SK-N-SH (cell line): ENCODE results near the gene CHAF1A. TPM values are rescaled to one million over a fixed set of nuclear protein-coding genes. Genes with fewer than 3 reads are reported as not detected.

Experiments used
- CTCF ChIA-PET: fragments of 300-600, 350-600 bp; formaldehyde crosslinking; extraction: SDS; loops from one replicate; lab custom pipeline; 2021; lab: Yijun Ruan, JAX
- POLR2A ChIA-PET: fragments of 350-600 bp; sonication (Branson Sonifier 250); formaldehyde crosslinking; extraction: SDS; loops from one replicate; lab custom pipeline; 2020; ENCODE audit warnings: antibody characterized with exemption, inconsistent platforms; lab: Yijun Ruan, JAX
- DNase-seq: peaks from one replicate; pipeline ENCODE4 v3.0.0; 2012
- H2AFZ ChIP-seq: fragments of 200-600 bp; sonication (generic); 2 replicates; pipeline ENCODE4 v1.8.1; 2016; ENCODE audit warnings: antibody characterized with exemption, mild to moderate bottlenecking, low read depth
- H3F3A ChIP-seq: fragments of 200-600 bp; sonication (generic); replicated peaks from 2 replicates; pipeline ENCODE3; 2016; ENCODE audit warnings: antibody characterized with exemption, mild to moderate bottlenecking; ENCODE audit not compliant: insufficient read depth
- H3K27ac ChIP-seq, 2 experiments: fragments of 200-500 bp in 1 of 2; fragments of 200-600 bp in 1 of 2; sonication (Bioruptor generic) in 1 of 2; sonication (generic), shearing (Covaris generic) in 1 of 2; 2 replicates each; pipeline versions ENCODE4 v1.5.1 to v1.6.1; 2014 to 2016; ENCODE audit warnings: low read depth in 2 of 2, inconsistent platforms in 1 of 2, low read length in 1 of 2, mild to moderate bottlenecking in 1 of 2, mixed read lengths in 1 of 2
- H3K27me3 ChIP-seq: fragments of 200-600 bp; sonication (generic), shearing (Covaris generic); 2 replicates; pipeline ENCODE4 v1.6.1; 2016; ENCODE audit warnings: mixed run types; ENCODE audit not compliant: insufficient read depth
- H3K36me3 ChIP-seq, 2 experiments: fragments of 200-500 bp in 1 of 2; fragments of 200-600 bp in 1 of 2; sonication (Bioruptor generic) in 1 of 2; sonication (generic) in 1 of 2; replicated peaks in 1 of 2; 2 replicates each; pipeline versions ENCODE3 to v1.5.1; 2014 to 2016; ENCODE audit warnings: low read length in 1 of 2, mild to moderate bottlenecking in 1 of 2; ENCODE audit not compliant: insufficient read depth in 2 of 2, control insufficient read depth in 1 of 2
- H3K4me1 ChIP-seq, 2 experiments: fragments of 200-500 bp in 1 of 2; fragments of 200-600 bp in 1 of 2; sonication (Bioruptor generic) in 1 of 2; sonication (generic), shearing (Covaris generic) in 1 of 2; 2 replicates each; pipeline versions ENCODE4 v1.5.1 to v1.6.1; 2014 to 2016; ENCODE audit warnings: low read depth in 1 of 2, low read length in 1 of 2, mixed run types in 1 of 2; ENCODE audit not compliant: insufficient read depth in 2 of 2, control insufficient read depth in 1 of 2
- H3K4me2 ChIP-seq: fragments of 200-600 bp; sonication (generic), shearing (Covaris generic); 2 replicates; pipeline ENCODE4 v1.6.1; 2017; ENCODE audit warnings: mixed run types
- H3K4me3 ChIP-seq, 2 experiments: fragments of 200-500 bp in 1 of 2; fragments of 200-600 bp in 1 of 2; sonication (Bioruptor generic) in 1 of 2; sonication (generic), shearing (Covaris generic) in 1 of 2; 2 replicates each; pipeline versions ENCODE4 v1.5.1 to v1.8.1; 2014 to 2016; ENCODE audit warnings: low read depth in 2 of 2, inconsistent platforms in 1 of 2, low read length in 1 of 2, mild to moderate bottlenecking in 1 of 2, mixed read lengths in 1 of 2, moderate library complexity in 1 of 2
- H3K79me2 ChIP-seq: fragments of 200-600 bp; sonication (generic); 2 replicates; pipeline ENCODE4 v1.8.1; 2017; ENCODE audit warnings: mild to moderate bottlenecking; ENCODE audit not compliant: insufficient read depth
- H3K9ac ChIP-seq: fragments of 200-600 bp; sonication (generic); 2 replicates; pipeline ENCODE4 v1.6.1; 2017; ENCODE audit warnings: mixed run types
- H3K9me2 ChIP-seq: fragments of 200-600 bp; sonication (generic); 2 replicates; pipeline ENCODE4 v1.6.1; 2017; ENCODE audit warnings: mixed run types
- H3K9me3 ChIP-seq: fragments of 200-600 bp; sonication (generic); 2 replicates; pipeline ENCODE4 v1.6.1; 2017; ENCODE audit warnings: mixed run types, mild to moderate bottlenecking, moderate library complexity
- H4K20me1 ChIP-seq: fragments of 200-600 bp; sonication (generic); 2 replicates; pipeline ENCODE4 v1.6.1; 2017; ENCODE audit warnings: mild to moderate bottlenecking, mixed run types; ENCODE audit not compliant: insufficient read depth
- CHD2 ChIP-seq: fragments of 150-350 bp; IDR thresholded peaks from 2 replicates; pipeline ENCODE4 v1.6.1; 2018; ENCODE audit warnings: low read length; ENCODE audit not compliant: partially characterized antibody
- CTCF ChIP-seq: fragments of 200-600 bp; sonication (generic); IDR thresholded peaks from 2 replicates; pipeline ENCODE4 v1.6.1; 2017; ENCODE audit warnings: antibody characterized with exemption, mild to moderate bottlenecking, moderate library complexity
- EP300 ChIP-seq, 2 experiments: IDR thresholded peaks; 2 replicates each; pipeline versions ENCODE4 v1.4.0 to v1.6.1; 2012; ENCODE audit warnings: borderline replicate concordance in 1 of 2, low read depth in 1 of 2, low read length in 1 of 2
- EZH2phosphoT487 ChIP-seq: fragments of 200-600 bp; sonication (generic); IDR thresholded peaks from 2 replicates; pipeline ENCODE4 v1.6.1; 2017; ENCODE audit warnings: low read depth, mixed run types, mild to moderate bottlenecking, antibody characterized with exemption, moderate library complexity, borderline replicate concordance
- FOSL2 ChIP-seq: IDR thresholded peaks from 2 replicates; pipeline ENCODE4 v1.4.0; 2012; ENCODE audit warnings: low read depth, mild to moderate bottlenecking, moderate library complexity, borderline replicate concordance
- FOXJ3 ChIP-seq: sonication (generic); formaldehyde crosslinking; IDR thresholded peaks from 2 replicates; pipeline ENCODE4 v1.5.1; 2020; ENCODE audit warnings: mild to moderate bottlenecking, missing genetic modification reagents
- GATA2 ChIP-seq: sonication (generic); formaldehyde crosslinking; IDR thresholded peaks from 2 replicates; pipeline ENCODE4 v1.5.0; 2020; ENCODE audit warnings: mild to moderate bottlenecking, missing genetic modification reagents
- IRF3 ChIP-seq: fragments of 150-350 bp; IDR thresholded peaks from 2 replicates; pipeline ENCODE4 v1.6.1; 2016; ENCODE audit warnings: mild to moderate bottlenecking, low read depth, low read length
- MAX ChIP-seq: IDR thresholded peaks from 2 replicates; pipeline ENCODE4 v1.4.0; 2012; ENCODE audit warnings: low read depth
- MXI1 ChIP-seq: IDR thresholded peaks from 2 replicates; pipeline ENCODE4 v1.6.1; 2012; ENCODE audit warnings: mild to moderate bottlenecking, low read depth, low read length, improper control_type of control experiment
- NRF1 ChIP-seq: IDR thresholded peaks from 2 replicates; pipeline ENCODE4 v1.6.1; 2012; ENCODE audit warnings: low read depth, mild to moderate bottlenecking, low read length
- PBX3 ChIP-seq: IDR thresholded peaks from 2 replicates; pipeline ENCODE4; 2012
- RAD21 ChIP-seq: IDR thresholded peaks from 2 replicates; pipeline ENCODE4 v1.6.1; 2012; ENCODE audit warnings: mild to moderate bottlenecking, low read length
- REST ChIP-seq: IDR thresholded peaks from 2 replicates; pipeline ENCODE4 v1.6.1; 2012; ENCODE audit warnings: mild to moderate bottlenecking, low read depth, low read length, moderate library complexity
- RFX5 ChIP-seq: IDR thresholded peaks from 2 replicates; pipeline ENCODE4 v1.6.1; 2012; ENCODE audit warnings: mild to moderate bottlenecking, improper control_type of control experiment, low read length
- SIN3A ChIP-seq: IDR thresholded peaks from 2 replicates; pipeline ENCODE4 v1.6.1; 2012; ENCODE audit warnings: low read depth, mild to moderate bottlenecking, low read length, moderate library complexity, borderline replicate concordance
- TCF12 ChIP-seq: IDR thresholded peaks from 2 replicates; pipeline ENCODE4 v1.4.0; 2012
- TEAD4 ChIP-seq: IDR thresholded peaks from 2 replicates; pipeline ENCODE4 v1.4.0; 2012; ENCODE audit warnings: mild to moderate bottlenecking, borderline replicate concordance; ENCODE audit not compliant: insufficient read depth
- USF1 ChIP-seq: IDR thresholded peaks from 2 replicates; pipeline ENCODE4 v1.4.0; 2012; ENCODE audit warnings: low read depth, borderline replicate concordance
- USF2 ChIP-seq: fragments of 150-350 bp; IDR thresholded peaks from 2 replicates; pipeline ENCODE4 v1.6.1; 2017; ENCODE audit warnings: antibody characterized with exemption, low read length, low read depth, borderline replicate concordance
- WGBS: methylation state at CpG from one replicate; pipeline ENCODE4 v1.1.6; 2017; ENCODE audit warnings: low lambda C conversion rate; 5-methylcytosine and 5-hydroxymethylcytosine counted together
- polyA plus RNA-seq, 3 experiments: library from polyadenylated mRNA; depleted of rRNA; stranded (reverse); fragments of >200 nt; gene quantifications; 2 replicates each; pipeline ENCODE4 v1.2.3, GENCODE V29; 2012

CHAF1A gene
- polyA plus RNA-seq, 1 of the 3 experiments (the other 2 are of a cell fraction) = 18.0 TPM

GRCh38 chr19:4432918-4433506, 30.6 kb downstream of the CHAF1A start:
- TF ChIP-seq EZH2phosphoT487 = no peak
- TF ChIP-seq MXI1 = no peak
- TF ChIP-seq USF2 = no peak
- TF ChIP-seq FOXJ3 (CRISPR knock-in tag) = no peak
- TF ChIP-seq GATA2 (CRISPR knock-in tag) = no peak
- no peak for TF ChIP-seq IRF3
- no peak for TF ChIP-seq NRF1
- TF ChIP-seq RFX5 = no peak
- TF ChIP-seq SIN3A = no peak
- TF ChIP-seq USF1 = no peak
- no peak for TF ChIP-seq PBX3
- no peak for TF ChIP-seq REST
- TF ChIP-seq CTCF = no peak
- no peak for TF ChIP-seq MAX
- no peak for TF ChIP-seq CHD2
- no peak for TF ChIP-seq RAD21
- TF ChIP-seq FOSL2 = no peak
- TF ChIP-seq EP300 (IDR thresholded peaks at IDR 0.05; ENCODE audit: borderline replicate concordance in 1 of 2, low read depth in 1 of 2, low read length in 1 of 2) = no peak
- TF ChIP-seq TEAD4 = no peak
- TF ChIP-seq TCF12 = no peak
- Histone ChIP-seq H3K4me3 (no peak overlapping the region), H3F3A (no peaks in the 10 kb centered on the region), H3K4me1 (no peaks in the 10 kb centered on the region), H3K36me3 (peaks cover 0 to 28% of the 10 kb centered on the region in 2 experiments), H2AFZ (no peak overlapping the region), H4K20me1 (no peaks in the 10 kb centered on the region), H3K27ac (no peak overlapping the region), H3K9ac (no peak overlapping the region), H3K9me2 (no peaks in the 10 kb centered on the region), H3K27me3 (no peaks in the 10 kb centered on the region), H3K9me3 (no peaks in the 10 kb centered on the region), H3K79me2 (no peaks in the 10 kb centered on the region; the same call in 1 of the 2 replicates), H3K4me2 (no peak overlapping the region)
- ChIA-PET CTCF (interaction anchor here (0.6 to 1.0 kb wide), 2 partner anchors 24 to 92 kb away, joined by 3 read pairs; no protein-coding TSS in a partner anchor), POLR2A (no interaction called here)
- no peak for DNase-seq
- no CpG with 5 or more reads among the region's 28 CpGs for WGBS
